Stomach smooth muscle (tissue), 2 donors: ENCODE results near the gene TTC34.
"Not testable (repeated sequence)": the region's sequence is repeated elsewhere in the genome, so short reads cannot be mapped to it uniquely, and the experiment has no call there.

Experiments
- H3K27ac ChIP-seq: one replicate; pipeline ENCODE4 v1.7.0; 2013; ENCODE audit warnings: mild to moderate bottlenecking, low read length, inconsistent platforms
- H3K27me3 ChIP-seq, 2 donors: one replicate each; pipeline ENCODE4 v1.7.0; 2013; ENCODE audit warnings: low read length in 2 of 2; ENCODE audit not compliant: insufficient read depth in 2 of 2, control insufficient read depth in 1 of 2
- H3K36me3 ChIP-seq, 2 donors: one replicate each; pipeline ENCODE4 v1.7.0; 2013; ENCODE audit warnings: low read length in 2 of 2; ENCODE audit not compliant: control insufficient read depth in 2 of 2, insufficient read depth in 2 of 2
- H3K4me1 ChIP-seq: one replicate; pipeline ENCODE4 v1.7.0; 2013; ENCODE audit warnings: low read length; ENCODE audit not compliant: control insufficient read depth, insufficient read depth
- H3K4me3 ChIP-seq, 2 donors: one replicate each; pipeline ENCODE4 v1.7.0; 2013; ENCODE audit warnings: low read length in 2 of 2
- H3K9ac ChIP-seq, 2 donors: one replicate each; pipeline ENCODE4 v1.7.0; 2013; ENCODE audit warnings: low read length in 2 of 2, mild to moderate bottlenecking in 1 of 2
- H3K9me3 ChIP-seq, 2 donors: one replicate each; pipeline ENCODE4 v1.7.0; 2013; ENCODE audit warnings: low read length in 2 of 2; ENCODE audit not compliant: control insufficient read depth in 2 of 2
- donor health status: healthy.
- donor health status: Pancreatic carcinoma.

Gene TTC34

DNA sequence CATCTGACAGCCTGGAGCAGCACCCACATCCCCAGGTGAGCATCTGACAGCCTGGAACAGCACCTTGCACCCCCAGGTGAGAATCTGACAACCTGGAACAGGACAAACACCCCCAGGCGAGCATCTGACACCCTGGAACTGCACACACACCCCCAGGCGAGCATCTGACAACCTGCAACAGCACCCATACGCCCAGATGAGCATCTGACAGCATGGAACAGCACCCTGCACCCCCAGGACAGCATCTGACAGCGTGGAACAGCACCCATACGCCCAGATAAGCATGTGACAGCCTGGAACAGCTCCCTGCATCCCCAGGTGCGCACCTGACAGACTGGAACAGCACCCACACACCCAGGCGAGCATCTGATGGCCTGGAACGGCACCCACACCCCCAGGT, 49.0 kb downstream of the TTC34 start:
- not testable (repeated sequence) for H3K27me3 ChIP-seq

DNA sequence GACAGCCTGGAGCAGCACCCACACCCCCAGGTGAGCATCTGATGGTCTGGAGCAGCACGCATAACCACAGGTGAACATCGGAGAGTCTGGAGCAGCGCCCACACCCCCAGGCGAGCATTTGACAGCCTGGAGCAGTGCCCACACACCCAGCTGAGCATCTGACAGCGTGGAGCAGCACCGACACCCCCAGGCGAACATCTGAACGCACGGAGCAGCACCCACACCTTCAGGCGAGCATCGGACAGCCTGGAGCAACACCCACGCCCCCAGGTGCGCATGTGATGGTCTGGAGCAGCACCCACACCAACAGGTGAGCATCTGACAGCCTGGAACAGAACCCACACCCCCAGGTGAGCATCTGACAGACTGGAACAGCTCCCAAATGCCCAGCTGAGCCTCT, 49.6 kb downstream of the TTC34 start:
- H3K4me1 ChIP-seq, H3K4me3 ChIP-seq, H3K9ac ChIP-seq, H3K27me3 ChIP-seq, H3K9me3 ChIP-seq, H3K36me3 ChIP-seq, H3K27ac ChIP-seq: not testable (repeated sequence)

More for the DNA sequence above, 49.0 kb downstream of the TTC34 start:
- H3K9me3 ChIP-seq, H3K27ac ChIP-seq, H3K4me1 ChIP-seq, H3K36me3 ChIP-seq, H3K4me3 ChIP-seq, H3K9ac ChIP-seq: not testable (repeated sequence)

GRCh38 chr1:2750766-2751730, 50.4 kb downstream of the TTC34 start:
- not testable (repeated sequence) for H3K4me1 ChIP-seq, H3K27me3 ChIP-seq, H3K27ac ChIP-seq, H3K9ac ChIP-seq, H3K9me3 ChIP-seq, H3K36me3 ChIP-seq, H3K4me3 ChIP-seq

- not testable (repeated sequence) for H3K4me3 ChIP-seq, H3K27me3 ChIP-seq, H3K4me1 ChIP-seq, H3K36me3 ChIP-seq, H3K27ac ChIP-seq, H3K9me3 ChIP-seq, H3K9ac ChIP-seq
Measured at GRCh38 chr1:2750041-2750680, 51.3 kb downstream of the TTC34 start.

DNA sequence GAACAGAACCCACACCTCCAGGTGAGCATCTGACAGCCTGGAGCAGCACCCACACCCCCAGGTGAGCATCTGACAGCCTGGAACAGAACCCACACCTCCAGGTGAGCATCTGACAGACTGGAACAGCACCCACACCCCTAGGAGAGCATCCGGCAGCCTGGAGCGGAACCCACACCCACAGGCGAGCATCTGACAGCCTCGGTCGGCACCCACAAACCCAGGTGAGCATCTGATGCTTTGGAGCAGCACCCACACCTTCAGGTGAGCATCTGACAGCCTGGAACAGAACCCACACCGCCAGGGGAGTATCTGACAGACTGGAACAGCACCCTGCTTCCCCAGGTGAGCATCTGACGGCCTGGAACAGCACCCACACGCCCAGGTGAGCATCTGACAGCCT, 52.9 kb downstream of the TTC34 start:
- not testable (repeated sequence) for H3K4me3 ChIP-seq, H3K27ac ChIP-seq, H3K27me3 ChIP-seq

GRCh38 chr1:2694796-2695195, 106.7 kb downstream of the TTC34 start:
- not testable (repeated sequence) for H3K27ac ChIP-seq, H3K27me3 ChIP-seq, H3K9ac ChIP-seq, H3K9me3 ChIP-seq, H3K4me1 ChIP-seq, H3K36me3 ChIP-seq, H3K4me3 ChIP-seq

More for the DNA sequence above, 52.9 kb downstream of the TTC34 start:
- H3K9ac ChIP-seq, H3K9me3 ChIP-seq, H3K36me3 ChIP-seq, H3K4me1 ChIP-seq: not testable (repeated sequence)

DNA sequence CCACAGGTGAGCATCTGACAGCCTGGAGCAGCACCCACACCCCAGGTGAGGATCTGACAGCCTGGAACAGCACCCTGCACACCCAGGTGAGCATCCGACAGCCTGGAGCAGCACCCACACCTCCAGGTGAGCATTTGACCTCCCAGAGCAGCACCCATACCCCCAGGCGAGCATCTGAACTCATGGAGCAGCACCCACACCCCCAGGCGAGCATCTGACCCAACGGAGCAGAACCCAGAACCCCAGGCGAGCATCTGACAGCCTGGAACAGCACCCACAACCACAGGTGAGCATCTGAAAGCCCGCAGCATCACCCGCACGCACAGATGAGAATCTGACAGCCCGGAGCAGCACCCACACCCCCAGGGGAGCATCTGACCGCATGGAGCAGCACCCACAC, 111.3 kb downstream of the TTC34 start:
- not testable (repeated sequence) for H3K27ac ChIP-seq, H3K9me3 ChIP-seq, H3K4me3 ChIP-seq, H3K4me1 ChIP-seq, H3K27me3 ChIP-seq, H3K36me3 ChIP-seq, H3K9ac ChIP-seq

- H3K36me3 ChIP-seq, H3K27me3 ChIP-seq, H3K27ac ChIP-seq, H3K4me3 ChIP-seq, H3K9ac ChIP-seq, H3K9me3 ChIP-seq, H3K4me1 ChIP-seq: not testable (repeated sequence)
Measured at GRCh38 chr1:2688336-2688665, 113.2 kb downstream of the TTC34 start.

DNA sequence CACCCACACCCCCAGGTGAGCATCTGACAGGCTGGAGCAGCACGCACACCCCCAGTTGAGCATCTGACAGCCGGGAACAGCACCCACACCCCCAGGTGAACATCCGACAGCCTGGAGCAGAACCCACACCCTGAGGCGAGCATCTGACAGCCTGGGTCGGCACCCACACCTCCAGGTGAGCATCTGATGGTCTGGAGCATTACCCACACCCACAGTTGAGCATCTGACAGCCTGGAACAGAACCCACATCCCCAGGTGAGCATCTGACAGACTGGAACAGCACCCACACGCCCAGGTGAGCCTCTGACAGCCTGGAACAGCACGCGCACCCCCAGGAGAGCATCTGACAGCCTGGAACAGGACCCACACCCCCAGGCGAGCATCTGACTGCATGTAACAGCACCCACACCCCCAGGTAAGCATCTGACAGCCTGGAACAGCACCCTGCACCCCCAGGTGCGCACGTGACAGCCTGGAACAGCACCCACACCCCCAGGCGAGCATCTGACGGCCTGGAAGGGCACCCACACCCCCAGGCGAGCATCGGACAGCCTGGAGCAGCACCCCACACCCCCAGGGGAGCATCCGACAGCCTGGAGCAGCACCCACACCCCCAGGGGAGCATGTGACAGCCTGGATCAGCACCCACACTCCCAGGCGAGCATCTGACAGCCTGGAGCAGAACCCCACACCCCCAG, 113.7 kb downstream of the TTC34 start:
- not testable (repeated sequence) for H3K9me3 ChIP-seq, H3K36me3 ChIP-seq, H3K9ac ChIP-seq, H3K27ac ChIP-seq, H3K4me3 ChIP-seq, H3K4me1 ChIP-seq
- peaks cover 3 to 10% of the 10 kb centered on the region in 2 donors for H3K27me3 ChIP-seq

- H3K4me1 ChIP-seq, H3K4me3 ChIP-seq, H3K36me3 ChIP-seq, H3K9ac ChIP-seq, H3K27ac ChIP-seq, H3K9me3 ChIP-seq: not testable (repeated sequence)
- peaks cover 3 to 10% of the 10 kb centered on the region in 2 donors for H3K27me3 ChIP-seq
Measured at GRCh38 chr1:2687174-2687591, 114.3 kb downstream of the TTC34 start.
